NCI-H446 (cell line): Measurements from ENCODE around the gene ALG14.

ENCODE experiments used
- DNase-seq, 2 experiments: peaks; one replicate each; lab custom pipeline; 2025; lab: John Stamatoyannopoulos, UW

The ALG14 gene

DNA sequence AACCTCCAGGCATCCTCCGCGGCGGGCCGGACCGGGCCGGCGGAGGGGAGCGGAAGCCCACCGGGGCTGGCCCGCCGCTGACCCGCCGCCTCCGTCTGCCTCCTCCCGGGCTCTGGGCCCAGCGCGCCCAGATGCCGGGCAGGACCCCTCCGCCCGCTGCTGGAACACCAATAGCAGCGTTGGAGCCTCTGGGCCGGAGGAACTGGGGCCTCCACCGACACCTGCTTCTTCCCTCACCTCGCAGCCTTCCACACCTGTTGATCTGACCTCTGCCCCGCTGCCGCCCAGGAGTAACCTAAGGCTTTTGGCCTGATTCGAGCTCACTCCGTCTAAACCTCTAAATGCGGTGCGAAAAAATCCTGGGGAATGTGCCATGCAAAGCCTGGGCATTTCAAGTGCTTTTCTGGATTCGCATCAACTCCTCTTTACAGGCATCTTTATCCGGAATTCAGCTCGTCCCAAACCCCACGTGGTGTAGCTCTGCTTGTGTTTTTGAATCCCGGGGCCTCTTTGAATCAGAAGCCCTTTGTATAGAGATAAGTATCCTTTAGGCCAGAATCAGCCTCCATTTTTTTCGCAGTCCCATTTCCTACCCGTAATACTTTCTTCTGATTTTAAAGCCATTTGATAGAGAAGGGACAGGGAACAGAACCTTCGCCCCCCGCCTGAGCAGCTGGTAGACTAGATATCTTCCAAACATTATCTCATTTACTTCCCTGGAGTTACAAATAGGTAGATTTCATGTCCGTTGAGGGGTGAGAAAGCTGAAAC is 145.2 kb downstream of the ALG14 start:
- peak; percentile 59 to 69 for DNase-seq

DNA sequence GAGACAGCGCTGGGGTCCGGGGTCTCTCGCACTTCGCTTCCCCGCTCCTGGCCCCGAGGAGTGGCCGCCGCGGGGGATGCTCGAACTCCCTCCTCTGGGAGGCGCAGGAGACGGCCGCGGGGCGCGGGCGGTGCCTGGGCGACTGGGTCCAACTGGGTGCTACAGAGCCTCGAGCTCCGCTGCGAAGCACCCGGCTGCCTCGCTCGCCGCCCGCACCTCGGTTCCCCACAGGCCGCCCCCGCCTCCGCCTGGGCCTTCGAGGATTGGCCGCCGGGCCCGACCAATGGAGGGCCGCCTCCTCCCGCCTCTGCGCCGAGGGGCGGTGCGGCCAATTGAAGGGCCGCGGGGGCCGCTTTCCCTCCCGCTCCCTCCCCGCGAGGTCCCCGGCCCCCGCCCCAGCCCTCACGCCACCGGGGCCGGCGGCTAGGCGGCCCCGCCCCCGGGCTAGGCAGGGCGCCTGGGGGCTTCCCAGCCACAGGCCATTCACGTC is 145.8 kb downstream of the ALG14 start, which contains the start of gene CNN3:
CNN3 (minus strand) TSS at position 196 of the 490 bp plus-strand sequence. CDS start 216 bp downstream, outside the sequence.
- DNase-seq = peak; percentile 84 to 98

DNA sequence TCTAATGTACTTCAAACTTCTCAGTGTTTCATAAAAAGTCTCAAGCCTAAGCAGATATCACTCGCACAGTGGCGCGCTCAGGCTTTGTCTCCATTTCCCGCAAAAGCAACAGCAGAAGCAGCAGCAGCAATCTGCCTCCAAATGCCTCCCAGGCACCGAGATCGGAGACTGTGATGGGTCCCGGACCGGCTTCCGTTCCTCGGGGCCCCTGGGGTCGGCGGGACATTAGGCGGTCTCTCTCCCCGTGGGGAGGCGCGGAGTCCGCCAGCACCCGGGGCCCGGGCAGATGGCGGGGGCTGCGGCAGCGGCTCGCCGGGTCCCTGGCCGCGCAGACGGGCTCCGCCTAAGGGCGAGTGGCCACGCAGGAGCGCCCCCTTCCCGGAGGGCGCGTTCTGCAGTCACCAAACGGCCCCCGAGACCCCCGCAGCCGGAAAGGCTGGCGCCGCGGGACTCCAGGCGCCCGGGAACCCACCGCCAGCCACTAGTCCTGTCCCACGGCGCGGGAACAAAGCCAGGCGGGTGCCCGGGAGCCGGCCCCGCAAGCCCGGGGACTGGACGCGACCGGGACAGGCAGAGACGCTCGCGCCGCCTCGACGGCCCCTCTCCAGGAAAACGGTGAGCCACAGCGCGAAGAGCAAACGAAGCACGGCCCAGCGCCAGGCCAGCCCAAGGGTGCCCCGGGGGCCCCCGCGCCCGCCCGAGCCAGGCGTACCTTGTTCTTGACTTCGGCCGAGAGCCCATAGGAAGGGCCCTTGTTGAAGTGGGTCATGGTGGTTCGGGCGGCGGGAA is 146.4 kb downstream of the ALG14 start:
- peak; percentile 44 to 70 for DNase-seq

DNA sequence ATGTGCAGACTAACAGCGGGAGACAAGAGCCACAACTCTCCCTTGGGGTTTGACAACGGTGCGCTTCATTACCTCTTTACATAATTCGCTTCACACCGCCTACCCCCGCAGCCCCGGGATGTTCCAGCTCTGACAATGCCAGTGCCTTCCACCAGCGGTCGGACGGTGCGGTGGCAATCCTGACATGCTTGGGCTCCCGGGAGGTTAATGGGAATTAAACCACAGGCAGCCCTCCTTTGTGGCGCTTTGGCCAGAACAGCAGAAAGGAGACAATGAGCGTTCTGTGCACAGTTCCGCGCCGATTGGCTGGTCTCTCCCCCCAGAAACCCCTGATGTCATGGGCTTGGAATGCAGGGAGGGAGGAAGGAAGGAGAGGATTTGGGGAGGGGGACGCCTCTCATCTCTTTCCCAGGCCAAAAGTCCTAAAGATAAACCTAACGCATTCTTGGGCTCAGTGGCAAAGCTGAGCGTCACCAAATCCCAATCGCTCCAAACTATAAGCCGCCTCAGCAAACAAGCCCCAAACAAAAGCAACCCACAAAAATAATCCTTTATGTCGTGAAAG is 147.1 kb downstream of the ALG14 start:
- peak; percentile 81 to 89 for DNase-seq

DNA sequence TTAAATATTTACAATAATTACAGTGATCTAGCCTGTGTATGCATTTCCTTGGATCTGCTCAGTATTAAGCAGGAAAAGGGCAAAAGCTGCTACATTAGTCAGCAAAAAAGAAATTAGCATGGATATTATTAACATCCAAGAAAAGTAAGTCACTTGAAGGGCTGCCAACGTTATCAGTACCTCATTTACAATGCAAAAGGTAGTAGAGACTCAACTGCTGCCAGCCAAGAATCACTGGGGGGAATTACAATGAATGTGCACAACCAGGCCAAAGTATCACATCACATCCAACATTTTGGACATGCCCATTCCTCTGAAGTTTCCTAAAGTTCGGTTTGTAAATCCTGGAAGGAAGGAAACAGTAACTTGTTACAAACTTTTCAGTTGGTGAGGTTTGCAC is 147.7 kb downstream of the ALG14 start:
- DNase-seq = peak in 1 of 2 experiments; percentile 20
